PFSK-1 (cell line): Measurements from ENCODE around the gene TMEM47.

Source experiments
- POLR2AphosphoS5 ChIP-seq: IDR thresholded peaks from 2 replicates; pipeline ENCODE4 v1.6.1; 2012; ENCODE audit warnings: low read depth, mild to moderate bottlenecking, control low read depth, low read length, moderate library complexity
- REST ChIP-seq, 2 experiments: IDR thresholded peaks; 2 replicates each; pipeline versions ENCODE4 v1.6.1 to v1.8.0; 2011 to 2012; ENCODE audit warnings: low read depth in 2 of 2, low read length in 2 of 2, control low read depth in 1 of 2, inconsistent platforms in 1 of 2, mild to moderate bottlenecking in 1 of 2, moderate library complexity in 1 of 2; ENCODE audit not compliant: insufficient read depth in 1 of 2
- SIN3A ChIP-seq: IDR thresholded peaks from 2 replicates; pipeline ENCODE4 v1.6.1; 2012; ENCODE audit warnings: mild to moderate bottlenecking, low read length, moderate library complexity, borderline replicate concordance; ENCODE audit not compliant: insufficient read depth

- TF ChIP-seq REST (IDR thresholded peaks at IDR 0.05; ENCODE audit: insufficient read depth in 1 of 2, low read depth in 2 of 2, low read length in 2 of 2) = no peak
- TF ChIP-seq POLR2AphosphoS5 = no peak
- TF ChIP-seq SIN3A = no peak
Measured at GRCh38 chrX:34619920-34620319, 37.2 kb downstream of the TMEM47 start.
